Neural progenitor cell (in vitro differentiated cells): ENCODE data around the gene GPR42. TPM values are rescaled to one million over a fixed set of nuclear protein-coding genes. Genes with fewer than 3 reads are reported as not detected.

Experiments
- DNase-seq: peaks from one replicate; pipeline ENCODE4 v3.0.0-alpha.2; 2016; ENCODE audit warnings: low spot score
- H2AFZ ChIP-seq: fragments of 200-600 bp; sonication (generic); replicated peaks from 2 replicates; pipeline ENCODE4 v1.6.1; 2016; ENCODE audit warnings: antibody characterized with exemption
- H3F3A ChIP-seq: fragments of 200-600 bp; sonication (generic); 2 replicates; pipeline ENCODE4 v1.6.1; 2016; ENCODE audit warnings: antibody characterized with exemption, low read depth
- H3K27ac ChIP-seq: fragments of 200-600 bp; sonication (generic); 2 replicates; pipeline ENCODE4 v1.5.1; 2016; ENCODE audit warnings: mild to moderate bottlenecking
- H3K27me3 ChIP-seq: fragments of 200-600 bp; sonication (generic); 2 replicates; pipeline ENCODE4 v1.6.1; 2016; ENCODE audit warnings: mild to moderate bottlenecking, moderate library complexity
- H3K36me3 ChIP-seq: fragments of 200-600 bp; sonication (generic); 2 replicates; pipeline ENCODE4 v1.5.1; 2016
- H3K4me1 ChIP-seq: fragments of 200-600 bp; sonication (generic); 2 replicates; pipeline ENCODE4 v1.6.1; 2016; ENCODE audit warnings: mixed run types
- H3K4me2 ChIP-seq: fragments of 200-600 bp; sonication (generic); 2 replicates; pipeline ENCODE4 v1.6.1; 2016
- H3K4me3 ChIP-seq: fragments of 200-600 bp; sonication (generic); 2 replicates; pipeline ENCODE4 v1.5.1; 2016
- H3K79me2 ChIP-seq: fragments of 200-600 bp; sonication (generic); 2 replicates; pipeline ENCODE4 v1.6.1; 2016; ENCODE audit warnings: low read depth
- H3K9ac ChIP-seq: fragments of 200-600 bp; sonication (generic); 2 replicates; pipeline ENCODE4 v1.6.1; 2016
- H3K9me3 ChIP-seq: fragments of 200-600 bp; sonication (generic); 2 replicates; pipeline ENCODE4 v1.5.1; 2016; ENCODE audit warnings: low read depth
- H4K20me1 ChIP-seq: fragments of 200-600 bp; sonication (generic); 2 replicates; pipeline ENCODE4 v1.6.1; 2016; ENCODE audit warnings: low read depth
- H3K27ac Mint-ChIP-seq: 3 replicates; pipeline ENCODE4 v1.8.0; 2021; ENCODE audit warnings: mixed read lengths
- H3K27me3 Mint-ChIP-seq: 2 replicates; pipeline ENCODE4 v1.8.0; 2022; ENCODE audit warnings: low read depth, mild to moderate bottlenecking, inconsistent platforms, moderate library complexity, mixed read lengths; ENCODE audit not compliant: insufficient read depth
- H3K36me3 Mint-ChIP-seq: 3 replicates; pipeline ENCODE4 v1.8.0; 2021; ENCODE audit warnings: mixed read lengths
- H3K4me1 Mint-ChIP-seq: 3 replicates; pipeline ENCODE4 v1.8.0; 2021; ENCODE audit warnings: mixed read lengths
- H3K4me3 Mint-ChIP-seq: 3 replicates; pipeline ENCODE4 v1.8.0; 2021; ENCODE audit warnings: mild to moderate bottlenecking, moderate library complexity, mixed read lengths
- H3K9me3 Mint-ChIP-seq: 3 replicates; pipeline ENCODE4 v1.8.0; 2020; ENCODE audit warnings: mixed read lengths
- EZH2 ChIP-seq: fragments of 200-600 bp; sonication (generic); IDR thresholded peaks from 2 replicates; pipeline ENCODE4 v1.6.1; 2017; ENCODE audit warnings: antibody characterized with exemption, mild to moderate bottlenecking, moderate library complexity
- EZH2phosphoT487 ChIP-seq: fragments of 200-600 bp; sonication (generic); IDR thresholded peaks from 2 replicates; pipeline ENCODE4 v1.6.1; 2017; ENCODE audit warnings: antibody characterized with exemption
- microRNA-seq: library from miRNA; unstranded; fragments of <30 nt; microRNA quantifications from one replicate; pipeline ENCODE4, GENCODE V29; 2016
- small RNA-seq: library from RNA; depleted of rRNA; stranded (forward); fragments of <200 nt; gene quantifications from one replicate; pipeline ENCODE3, GENCODE V24; 2015
- total RNA-seq: library from RNA; depleted of rRNA; stranded (reverse); fragments of >200 nt; gene quantifications from 2 replicates; pipeline ENCODE4 v1.2.3, GENCODE V29; 2015; ENCODE audit warnings: low replicate concordance
- TF ChIP-seq, protein P1 (sequence below): fragments of 200-600 bp; sonication (generic); IDR thresholded peaks from 2 replicates; pipeline ENCODE4 v1.5.1; 2017; ENCODE audit warnings: antibody characterized with exemption, mild to moderate bottlenecking

GPR42 gene
- total RNA-seq, 1 donor from 2014 or later, result not detected

DNA sequence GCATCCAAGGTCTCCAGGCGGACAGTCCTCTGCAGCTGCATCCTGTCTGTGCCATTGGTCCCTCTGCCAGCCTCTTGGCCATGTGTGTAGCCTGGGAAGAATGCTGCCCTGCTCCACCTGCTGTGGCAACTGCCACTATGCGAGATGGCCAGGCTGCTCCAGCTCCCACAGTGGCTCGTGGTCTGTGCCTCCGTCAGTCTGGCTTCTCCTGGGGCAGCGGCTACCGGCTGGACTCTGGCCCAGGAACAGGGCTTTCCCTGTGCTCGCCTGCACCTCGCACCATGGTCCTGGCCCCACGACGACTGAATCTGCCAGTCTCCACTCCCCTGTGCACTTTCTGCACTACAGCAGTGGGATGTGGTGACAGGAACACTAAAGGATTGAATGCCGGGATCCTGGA, 50.5 kb downstream of the GPR42 start:
- H4K20me1 ChIP-seq, result no peaks in the 10 kb centered on the region
- H3K27ac ChIP-seq, result no peak overlapping the region
- H3K4me2 ChIP-seq, result no peak overlapping the region
- no peaks in the 10 kb centered on the region for H3K9me3 Mint-ChIP-seq
- H3K36me3 ChIP-seq, result no peaks in the 10 kb centered on the region
- H3K4me3 ChIP-seq, result no peak overlapping the region
- H3K4me1 Mint-ChIP-seq, result no peaks in the 10 kb centered on the region
- peaks cover 7% of the 10 kb centered on the region for H3K27me3 ChIP-seq
- TF ChIP-seq, protein P1, sequence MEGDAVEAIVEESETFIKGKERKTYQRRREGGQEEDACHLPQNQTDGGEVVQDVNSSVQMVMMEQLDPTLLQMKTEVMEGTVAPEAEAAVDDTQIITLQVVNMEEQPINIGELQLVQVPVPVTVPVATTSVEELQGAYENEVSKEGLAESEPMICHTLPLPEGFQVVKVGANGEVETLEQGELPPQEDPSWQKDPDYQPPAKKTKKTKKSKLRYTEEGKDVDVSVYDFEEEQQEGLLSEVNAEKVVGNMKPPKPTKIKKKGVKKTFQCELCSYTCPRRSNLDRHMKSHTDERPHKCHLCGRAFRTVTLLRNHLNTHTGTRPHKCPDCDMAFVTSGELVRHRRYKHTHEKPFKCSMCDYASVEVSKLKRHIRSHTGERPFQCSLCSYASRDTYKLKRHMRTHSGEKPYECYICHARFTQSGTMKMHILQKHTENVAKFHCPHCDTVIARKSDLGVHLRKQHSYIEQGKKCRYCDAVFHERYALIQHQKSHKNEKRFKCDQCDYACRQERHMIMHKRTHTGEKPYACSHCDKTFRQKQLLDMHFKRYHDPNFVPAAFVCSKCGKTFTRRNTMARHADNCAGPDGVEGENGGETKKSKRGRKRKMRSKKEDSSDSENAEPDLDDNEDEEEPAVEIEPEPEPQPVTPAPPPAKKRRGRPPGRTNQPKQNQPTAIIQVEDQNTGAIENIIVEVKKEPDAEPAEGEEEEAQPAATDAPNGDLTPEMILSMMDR, result no peak
- TF ChIP-seq EZH2phosphoT487 (no peak), EZH2 (no peak)
- no peak overlapping the region for H3K27ac Mint-ChIP-seq
- no peaks in the 10 kb centered on the region for H3K9me3 ChIP-seq
- H3K4me3 Mint-ChIP-seq, result no peak overlapping the region
- DNase-seq, result no peak
- H3K27me3 Mint-ChIP-seq, result peaks cover 14% of the 10 kb centered on the region
- H3K4me1 ChIP-seq, result no peaks in the 10 kb centered on the region
- H2AFZ ChIP-seq, result no peak overlapping the region
- no peaks in the 10 kb centered on the region for H3F3A ChIP-seq
- no peaks in the 10 kb centered on the region for H3K79me2 ChIP-seq
- H3K36me3 Mint-ChIP-seq, result no peaks in the 10 kb centered on the region
- H3K9ac ChIP-seq, result no peak overlapping the region

Small RNA genes lying within 50 kb of the gene (microRNA-seq; reads per million reads assigned to microRNA genes)
- not detected for gene MIR5196

Small RNA genes lying within 50 kb of the gene (small RNA-seq; reads per million reads assigned to genes)
- not detected for gene RN7SL491P

Other genes starting within 250 kb of the GPR42 start
- gene LGI4, start 236.0 kb upstream of the GPR42 start, total RNA-seq, result 0.81 TPM in 1 of 2 replicates, not detected in the other
- gene FXYD1, start 232.2 kb upstream of the GPR42 start, total RNA-seq, result 0.46 TPM in 1 of 2 replicates, not detected in the other
- 0.13 and 0.56 TPM in 2 replicates for gene FXYD7, start 227.8 kb upstream of the GPR42 start, total RNA-seq
- gene FXYD5, start 216.3 kb upstream of the GPR42 start, total RNA-seq, result 7.8 and 11.6 TPM in 2 replicates
- gene FAM187B, start 142.3 kb upstream of the GPR42 start, total RNA-seq, result 0.19 TPM in 1 of 2 replicates, not detected in the other
- 27.1 and 78.4 TPM in 2 replicates for gene LSR, start 122.1 kb upstream of the GPR42 start, total RNA-seq
- 46.8 and 88.7 TPM in 2 replicates for gene USF2, start 102.1 kb upstream of the GPR42 start, total RNA-seq
- gene HAMP, start 88.5 kb upstream of the GPR42 start, total RNA-seq, result 0.30 TPM in 1 of 2 replicates, not detected in the other
- not detected in 2 replicates for gene MAG, start 78.9 kb upstream of the GPR42 start, total RNA-seq
- 0.62 TPM in 1 of 2 replicates, not detected in the other for gene CD22, start 41.9 kb upstream of the GPR42 start, total RNA-seq
- gene FFAR1, start 23.2 kb upstream of the GPR42 start, total RNA-seq, result 0.06 TPM in 1 of 2 replicates, not detected in the other
- gene FFAR3, start 12.6 kb upstream of the GPR42 start, total RNA-seq, result not detected in 2 replicates
- not detected in 2 replicates for gene FFAR2, start 77.2 kb downstream of the GPR42 start, total RNA-seq
- not detected in 2 replicates for gene KRTDAP, start 119.4 kb downstream of the GPR42 start, total RNA-seq
- 175 and 208 TPM in 2 replicates for gene DMKN, start 142.6 kb downstream of the GPR42 start, total RNA-seq
- not detected in 2 replicates for gene SBSN, start 157.2 kb downstream of the GPR42 start, total RNA-seq
- gene GAPDHS, start 162.4 kb downstream of the GPR42 start, total RNA-seq, result not detected in 2 replicates
- gene TMEM147, start 174.6 kb downstream of the GPR42 start, total RNA-seq, result 57.8 and 81.7 TPM in 2 replicates
- gene ATP4A, start 192.6 kb downstream of the GPR42 start, total RNA-seq, result 0.12 TPM in 1 of 2 replicates, not detected in the other
- 0.34 TPM in 1 of 2 replicates, not detected in the other for gene PMIS2, start 215.1 kb downstream of the GPR42 start, total RNA-seq
- gene HAUS5, start 241.7 kb downstream of the GPR42 start, total RNA-seq, result 12.4 and 27.8 TPM in 2 replicates